Astrocyte of the cerebellum (primary cell): ENCODE results near the gene METTL15.

Source experiments
- DNase-seq: peaks from one replicate; pipeline ENCODE4 v3.0.0-alpha.2; 2011; ENCODE audit warnings: low read depth
- H3K4me3 ChIP-seq: 2 replicates; pipeline ENCODE4 v1.5.1; 2011; ENCODE audit warnings: mild to moderate bottlenecking, low read depth, low read length, moderate library complexity
- in situ Hi-C: cut with HindIII; loops from 2 replicates; pipeline ENCODE4 v1.10.0; 2017; ENCODE audit warnings: low sequenced_read_pairs
- TF ChIP-seq, protein P1 (sequence below): IDR thresholded peaks from 2 replicates; pipeline ENCODE4 v1.5.1; 2012; ENCODE audit warnings: low read length, low read depth, moderate library complexity, mild to moderate bottlenecking; ENCODE audit errors: missing control alignments

Gene METTL15

DNA sequence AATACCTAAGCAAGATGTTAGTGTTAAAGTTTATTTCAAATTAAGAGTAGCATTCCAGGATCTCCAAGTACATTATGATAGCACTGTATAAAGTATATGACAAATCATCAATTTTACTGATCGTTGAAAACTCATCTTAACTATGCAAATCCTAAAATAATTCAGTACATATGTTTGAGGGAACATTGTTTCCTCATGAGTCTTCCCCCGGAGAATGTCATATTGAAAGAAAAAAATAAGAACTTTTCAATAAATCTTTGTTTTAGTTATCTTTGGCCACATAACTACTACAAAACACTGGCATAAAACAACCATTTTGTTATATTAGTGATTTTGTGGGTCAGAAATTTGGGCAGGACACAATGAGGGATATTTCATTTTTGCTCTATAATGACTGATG, 135.4 kb downstream of the METTL15 start:
- H3K4me3 ChIP-seq, result no peak overlapping the region
- no peak for DNase-seq
- in situ Hi-C loops, result no loop called here
- TF ChIP-seq, protein P1, sequence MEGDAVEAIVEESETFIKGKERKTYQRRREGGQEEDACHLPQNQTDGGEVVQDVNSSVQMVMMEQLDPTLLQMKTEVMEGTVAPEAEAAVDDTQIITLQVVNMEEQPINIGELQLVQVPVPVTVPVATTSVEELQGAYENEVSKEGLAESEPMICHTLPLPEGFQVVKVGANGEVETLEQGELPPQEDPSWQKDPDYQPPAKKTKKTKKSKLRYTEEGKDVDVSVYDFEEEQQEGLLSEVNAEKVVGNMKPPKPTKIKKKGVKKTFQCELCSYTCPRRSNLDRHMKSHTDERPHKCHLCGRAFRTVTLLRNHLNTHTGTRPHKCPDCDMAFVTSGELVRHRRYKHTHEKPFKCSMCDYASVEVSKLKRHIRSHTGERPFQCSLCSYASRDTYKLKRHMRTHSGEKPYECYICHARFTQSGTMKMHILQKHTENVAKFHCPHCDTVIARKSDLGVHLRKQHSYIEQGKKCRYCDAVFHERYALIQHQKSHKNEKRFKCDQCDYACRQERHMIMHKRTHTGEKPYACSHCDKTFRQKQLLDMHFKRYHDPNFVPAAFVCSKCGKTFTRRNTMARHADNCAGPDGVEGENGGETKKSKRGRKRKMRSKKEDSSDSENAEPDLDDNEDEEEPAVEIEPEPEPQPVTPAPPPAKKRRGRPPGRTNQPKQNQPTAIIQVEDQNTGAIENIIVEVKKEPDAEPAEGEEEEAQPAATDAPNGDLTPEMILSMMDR, result no peak

DNA sequence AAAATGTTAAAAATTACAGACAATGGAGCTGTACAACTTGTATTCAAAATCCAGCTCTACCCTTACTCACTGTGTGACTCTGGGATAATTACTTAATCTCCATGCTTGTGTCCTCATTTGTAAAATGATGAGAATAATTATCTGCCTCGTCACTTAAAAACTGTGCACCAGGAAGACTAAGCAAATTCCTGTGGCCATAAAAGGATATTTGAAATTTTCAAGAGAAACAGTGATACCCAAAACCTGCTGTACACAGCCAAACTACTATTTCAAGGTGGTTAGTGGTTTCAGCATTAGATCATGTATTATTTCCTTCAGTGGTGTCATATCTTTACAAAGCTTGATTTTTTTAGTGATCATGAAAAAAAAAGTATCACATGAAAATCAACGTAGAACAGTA, 136.9 kb downstream of the METTL15 start:
- H3K4me3 ChIP-seq, result no peak overlapping the region
- in situ Hi-C loops, result no loop called here
- TF ChIP-seq, protein P1, result no peak
- peak; percentile 50 for DNase-seq

DNA sequence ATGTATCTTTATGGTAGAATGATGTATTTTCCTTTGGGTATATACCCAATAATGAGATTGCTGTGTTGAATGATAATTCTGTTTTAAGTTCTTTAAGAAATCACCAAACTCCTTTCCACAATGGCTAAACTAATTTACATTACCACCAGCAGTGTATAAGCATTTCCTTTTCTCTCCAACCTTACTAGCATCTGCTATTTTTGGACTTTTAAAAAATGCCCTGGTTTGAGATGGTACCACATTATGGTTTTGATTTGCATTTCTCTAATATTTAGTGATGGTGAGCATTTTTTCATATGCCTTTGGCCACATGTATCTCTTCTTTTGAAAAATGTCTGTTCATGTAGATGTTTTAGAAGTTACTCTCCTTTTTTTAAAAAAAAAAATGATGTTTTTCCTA, 142.0 kb downstream of the METTL15 start:
- TF ChIP-seq, protein P1, result no peak
- in situ Hi-C loops, result no loop called here
- no peak for DNase-seq

DNA sequence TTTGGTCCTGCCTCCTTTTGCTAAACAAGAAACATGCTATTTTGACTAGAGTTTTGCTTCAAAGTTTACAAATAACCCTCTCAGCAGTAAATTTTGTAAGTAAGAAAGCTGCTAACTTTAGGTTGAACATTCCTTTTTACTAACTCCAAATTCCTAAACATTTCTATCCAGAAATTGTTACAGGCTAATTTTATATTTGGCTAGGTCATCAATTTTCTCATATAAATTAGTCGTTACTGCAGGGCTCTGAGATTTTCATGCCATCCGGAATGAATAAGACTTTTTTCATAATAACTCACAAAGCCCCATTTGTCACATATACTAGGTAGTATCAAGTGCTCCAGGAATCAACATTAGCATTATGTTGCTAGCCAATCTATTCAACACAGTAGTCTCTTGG, 143.1 kb downstream of the METTL15 start:
- in situ Hi-C loops, result no loop called here
- H3K4me3 ChIP-seq, result no peak overlapping the region
- TF ChIP-seq, protein P1, result no peak
- no peak for DNase-seq

More for the DNA sequence above, 142.0 kb downstream of the METTL15 start:
- H3K4me3 ChIP-seq, result no peak overlapping the region

DNA sequence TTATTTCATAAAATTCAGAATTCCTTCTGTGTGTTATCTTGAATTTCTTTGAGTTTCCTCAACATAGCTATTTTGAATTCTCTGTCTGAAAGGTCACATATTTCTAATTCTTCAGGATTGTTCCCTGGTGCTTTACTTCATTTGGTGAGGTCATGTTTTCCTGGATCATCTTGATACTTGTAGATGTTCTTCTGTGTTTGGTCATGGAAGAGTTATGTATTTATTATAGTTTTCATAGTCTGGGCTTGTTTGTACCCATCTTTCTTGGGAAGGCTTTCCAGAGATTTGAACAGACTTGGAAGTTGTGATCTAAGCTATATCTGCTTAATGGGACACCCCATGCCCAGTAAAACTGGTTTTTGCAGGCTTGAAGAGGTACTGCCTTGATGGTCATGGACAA, 149.6 kb downstream of the METTL15 start:
- TF ChIP-seq, protein P1, result no peak
- in situ Hi-C loops, result no loop called here
- H3K4me3 ChIP-seq, result no peak overlapping the region
- no peak for DNase-seq

DNA sequence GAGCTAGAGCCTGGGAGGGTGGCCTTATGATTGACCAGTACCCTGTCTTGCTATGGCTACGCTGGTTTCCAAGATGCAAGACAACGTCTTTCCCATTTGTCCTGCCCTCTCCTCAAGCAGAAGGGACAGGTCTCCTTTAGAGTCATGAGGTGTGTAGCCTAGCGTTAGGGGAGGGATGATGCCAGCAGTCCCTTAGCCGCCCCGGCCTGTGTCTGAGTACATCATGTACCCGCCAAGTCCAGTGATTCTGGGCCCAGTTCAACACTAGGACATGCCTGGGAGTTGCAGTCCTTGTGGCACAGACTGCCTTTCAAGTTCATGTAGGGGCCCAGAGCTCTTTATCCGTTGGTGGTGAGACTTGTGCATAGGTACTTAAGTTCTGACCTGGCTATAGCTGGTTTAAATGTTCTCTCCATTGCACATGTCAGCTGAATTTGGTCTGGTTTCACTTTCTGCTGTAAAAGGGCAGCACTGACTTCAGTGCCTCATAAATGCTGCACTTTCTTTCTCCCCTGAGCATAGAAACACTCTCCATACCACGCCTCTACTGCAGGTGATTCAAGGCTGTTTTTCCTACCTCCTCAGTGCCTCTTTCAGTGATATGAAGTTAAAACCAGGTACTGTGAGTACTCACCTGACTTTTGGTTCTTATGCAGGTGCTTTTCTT, 151.1 kb downstream of the METTL15 start:
- TF ChIP-seq, protein P1, result no peak
- in situ Hi-C loops, result no loop called here
- no peak overlapping the region for H3K4me3 ChIP-seq
- DNase-seq, result no peak
